SK-N-SH (cell line): ENCODE results near the gene SDHAF4. TPM values are rescaled to one million over a fixed set of nuclear protein-coding genes. Genes with fewer than 3 reads are reported as not detected.

Experiments used
- CTCF ChIA-PET: fragments of 300-600, 350-600 bp; formaldehyde crosslinking; extraction: SDS; loops from one replicate; lab custom pipeline; 2021; lab: Yijun Ruan, JAX
- POLR2A ChIA-PET: fragments of 350-600 bp; sonication (Branson Sonifier 250); formaldehyde crosslinking; extraction: SDS; loops from one replicate; lab custom pipeline; 2020; ENCODE audit warnings: antibody characterized with exemption, inconsistent platforms; lab: Yijun Ruan, JAX
- DNase-seq: peaks from one replicate; pipeline ENCODE4 v3.0.0; 2012
- H2AFZ ChIP-seq: fragments of 200-600 bp; sonication (generic); 2 replicates; pipeline ENCODE4 v1.8.1; 2016; ENCODE audit warnings: antibody characterized with exemption, mild to moderate bottlenecking, low read depth
- H3F3A ChIP-seq: fragments of 200-600 bp; sonication (generic); replicated peaks from 2 replicates; pipeline ENCODE3; 2016; ENCODE audit warnings: antibody characterized with exemption, mild to moderate bottlenecking; ENCODE audit not compliant: insufficient read depth
- H3K27ac ChIP-seq, 2 experiments: fragments of 200-500 bp in 1 of 2; fragments of 200-600 bp in 1 of 2; sonication (Bioruptor generic) in 1 of 2; sonication (generic), shearing (Covaris generic) in 1 of 2; 2 replicates each; pipeline versions ENCODE4 v1.5.1 to v1.6.1; 2014 to 2016; ENCODE audit warnings: low read depth in 2 of 2, inconsistent platforms in 1 of 2, low read length in 1 of 2, mild to moderate bottlenecking in 1 of 2, mixed read lengths in 1 of 2
- H3K27me3 ChIP-seq: fragments of 200-600 bp; sonication (generic), shearing (Covaris generic); 2 replicates; pipeline ENCODE4 v1.6.1; 2016; ENCODE audit warnings: mixed run types; ENCODE audit not compliant: insufficient read depth
- H3K36me3 ChIP-seq, 2 experiments: fragments of 200-500 bp in 1 of 2; fragments of 200-600 bp in 1 of 2; sonication (Bioruptor generic) in 1 of 2; sonication (generic) in 1 of 2; replicated peaks in 1 of 2; 2 replicates each; pipeline versions ENCODE3 to v1.5.1; 2014 to 2016; ENCODE audit warnings: low read length in 1 of 2, mild to moderate bottlenecking in 1 of 2; ENCODE audit not compliant: insufficient read depth in 2 of 2, control insufficient read depth in 1 of 2
- H3K4me1 ChIP-seq, 2 experiments: fragments of 200-500 bp in 1 of 2; fragments of 200-600 bp in 1 of 2; sonication (Bioruptor generic) in 1 of 2; sonication (generic), shearing (Covaris generic) in 1 of 2; 2 replicates each; pipeline versions ENCODE4 v1.5.1 to v1.6.1; 2014 to 2016; ENCODE audit warnings: low read depth in 1 of 2, low read length in 1 of 2, mixed run types in 1 of 2; ENCODE audit not compliant: insufficient read depth in 2 of 2, control insufficient read depth in 1 of 2
- H3K4me2 ChIP-seq: fragments of 200-600 bp; sonication (generic), shearing (Covaris generic); 2 replicates; pipeline ENCODE4 v1.6.1; 2017; ENCODE audit warnings: mixed run types
- H3K4me3 ChIP-seq, 2 experiments: fragments of 200-500 bp in 1 of 2; fragments of 200-600 bp in 1 of 2; sonication (Bioruptor generic) in 1 of 2; sonication (generic), shearing (Covaris generic) in 1 of 2; 2 replicates each; pipeline versions ENCODE4 v1.5.1 to v1.8.1; 2014 to 2016; ENCODE audit warnings: low read depth in 2 of 2, inconsistent platforms in 1 of 2, low read length in 1 of 2, mild to moderate bottlenecking in 1 of 2, mixed read lengths in 1 of 2, moderate library complexity in 1 of 2
- H3K79me2 ChIP-seq: fragments of 200-600 bp; sonication (generic); 2 replicates; pipeline ENCODE4 v1.8.1; 2017; ENCODE audit warnings: mild to moderate bottlenecking; ENCODE audit not compliant: insufficient read depth
- H3K9ac ChIP-seq: fragments of 200-600 bp; sonication (generic); 2 replicates; pipeline ENCODE4 v1.6.1; 2017; ENCODE audit warnings: mixed run types
- H3K9me2 ChIP-seq: fragments of 200-600 bp; sonication (generic); 2 replicates; pipeline ENCODE4 v1.6.1; 2017; ENCODE audit warnings: mixed run types
- H3K9me3 ChIP-seq: fragments of 200-600 bp; sonication (generic); 2 replicates; pipeline ENCODE4 v1.6.1; 2017; ENCODE audit warnings: mixed run types, mild to moderate bottlenecking, moderate library complexity
- H4K20me1 ChIP-seq: fragments of 200-600 bp; sonication (generic); 2 replicates; pipeline ENCODE4 v1.6.1; 2017; ENCODE audit warnings: mild to moderate bottlenecking, mixed run types; ENCODE audit not compliant: insufficient read depth
- ELF1 ChIP-seq: IDR thresholded peaks from 2 replicates; pipeline ENCODE4 v1.4.0; 2012
- EP300 ChIP-seq, 2 experiments: IDR thresholded peaks; 2 replicates each; pipeline versions ENCODE4 v1.4.0 to v1.6.1; 2012; ENCODE audit warnings: borderline replicate concordance in 1 of 2, low read depth in 1 of 2, low read length in 1 of 2
- FOSL2 ChIP-seq: IDR thresholded peaks from 2 replicates; pipeline ENCODE4 v1.4.0; 2012; ENCODE audit warnings: low read depth, mild to moderate bottlenecking, moderate library complexity, borderline replicate concordance
- FOXJ3 ChIP-seq: sonication (generic); formaldehyde crosslinking; IDR thresholded peaks from 2 replicates; pipeline ENCODE4 v1.5.1; 2020; ENCODE audit warnings: mild to moderate bottlenecking, missing genetic modification reagents
- FOXM1 ChIP-seq: IDR thresholded peaks from 2 replicates; pipeline ENCODE4 v1.4.0; 2012; ENCODE audit warnings: low read depth, mild to moderate bottlenecking
- GABPA ChIP-seq: IDR thresholded peaks from 2 replicates; pipeline ENCODE4 v1.4.0; 2012; ENCODE audit warnings: low read depth, mild to moderate bottlenecking
- GATA2 ChIP-seq: sonication (generic); formaldehyde crosslinking; IDR thresholded peaks from 2 replicates; pipeline ENCODE4 v1.5.0; 2020; ENCODE audit warnings: mild to moderate bottlenecking, missing genetic modification reagents
- IRF3 ChIP-seq: fragments of 150-350 bp; IDR thresholded peaks from 2 replicates; pipeline ENCODE4 v1.6.1; 2016; ENCODE audit warnings: mild to moderate bottlenecking, low read depth, low read length
- NFIC ChIP-seq: IDR thresholded peaks from 2 replicates; pipeline ENCODE4 v1.4.0; 2012; ENCODE audit warnings: borderline replicate concordance
- NRF1 ChIP-seq: IDR thresholded peaks from 2 replicates; pipeline ENCODE4 v1.6.1; 2012; ENCODE audit warnings: low read depth, mild to moderate bottlenecking, low read length
- RAD21 ChIP-seq: IDR thresholded peaks from 2 replicates; pipeline ENCODE4 v1.6.1; 2012; ENCODE audit warnings: mild to moderate bottlenecking, low read length
- RFX5 ChIP-seq: IDR thresholded peaks from 2 replicates; pipeline ENCODE4 v1.6.1; 2012; ENCODE audit warnings: mild to moderate bottlenecking, improper control_type of control experiment, low read length
- SMC3 ChIP-seq: IDR thresholded peaks from 2 replicates; pipeline ENCODE4 v1.6.1; 2012; ENCODE audit warnings: low read depth, low read length, improper control_type of control experiment
- TCF12 ChIP-seq: IDR thresholded peaks from 2 replicates; pipeline ENCODE4 v1.4.0; 2012
- TEAD4 ChIP-seq: IDR thresholded peaks from 2 replicates; pipeline ENCODE4 v1.4.0; 2012; ENCODE audit warnings: mild to moderate bottlenecking, borderline replicate concordance; ENCODE audit not compliant: insufficient read depth
- USF2 ChIP-seq: fragments of 150-350 bp; IDR thresholded peaks from 2 replicates; pipeline ENCODE4 v1.6.1; 2017; ENCODE audit warnings: antibody characterized with exemption, low read length, low read depth, borderline replicate concordance
- WGBS: methylation state at CpG from one replicate; pipeline ENCODE4 v1.1.6; 2017; ENCODE audit warnings: low lambda C conversion rate; 5-methylcytosine and 5-hydroxymethylcytosine counted together
- polyA plus RNA-seq, 3 experiments: library from polyadenylated mRNA; depleted of rRNA; stranded (reverse); fragments of >200 nt; gene quantifications; 2 replicates each; pipeline ENCODE4 v1.2.3, GENCODE V29; 2012
- TF ChIP-seq, protein P1 (sequence below): IDR thresholded peaks from 2 replicates; pipeline ENCODE4 v1.6.1; 2012; ENCODE audit warnings: mild to moderate bottlenecking, low read depth, low read length, moderate library complexity

SDHAF4 gene
- polyA plus RNA-seq, 1 of the 3 experiments (the other 2 are of a cell fraction) = 8.6 TPM

DNA sequence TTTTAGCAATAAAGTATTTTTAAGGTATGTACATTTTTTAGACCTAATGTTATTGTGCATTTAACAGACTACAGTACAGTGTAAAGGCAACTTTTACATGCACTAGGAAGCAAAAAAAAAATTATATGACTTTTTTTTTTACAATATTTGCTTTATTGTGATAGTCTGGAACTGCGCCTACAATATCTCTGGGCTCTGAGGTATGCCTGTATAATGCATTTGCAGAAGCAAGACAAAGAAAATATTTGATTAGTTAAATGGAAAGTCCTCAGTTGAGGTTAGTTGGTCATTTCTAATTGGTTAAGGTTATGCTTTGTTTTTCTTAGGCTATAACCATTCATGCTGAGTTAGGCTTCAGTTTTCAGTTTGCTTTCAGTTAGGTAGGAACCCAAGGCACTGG is 54.0 kb downstream of the SDHAF4 start:
- TF ChIP-seq TCF12 (no peak), GABPA (no peak), RAD21 (no peak), ELF1 (no peak), FOSL2 (no peak), IRF3 (no peak), FOXJ3 (CRISPR knock-in tag) (no peak), GATA2 (CRISPR knock-in tag) (no peak), TEAD4 (no peak), NRF1 (no peak)
- TF ChIP-seq, protein P1, sequence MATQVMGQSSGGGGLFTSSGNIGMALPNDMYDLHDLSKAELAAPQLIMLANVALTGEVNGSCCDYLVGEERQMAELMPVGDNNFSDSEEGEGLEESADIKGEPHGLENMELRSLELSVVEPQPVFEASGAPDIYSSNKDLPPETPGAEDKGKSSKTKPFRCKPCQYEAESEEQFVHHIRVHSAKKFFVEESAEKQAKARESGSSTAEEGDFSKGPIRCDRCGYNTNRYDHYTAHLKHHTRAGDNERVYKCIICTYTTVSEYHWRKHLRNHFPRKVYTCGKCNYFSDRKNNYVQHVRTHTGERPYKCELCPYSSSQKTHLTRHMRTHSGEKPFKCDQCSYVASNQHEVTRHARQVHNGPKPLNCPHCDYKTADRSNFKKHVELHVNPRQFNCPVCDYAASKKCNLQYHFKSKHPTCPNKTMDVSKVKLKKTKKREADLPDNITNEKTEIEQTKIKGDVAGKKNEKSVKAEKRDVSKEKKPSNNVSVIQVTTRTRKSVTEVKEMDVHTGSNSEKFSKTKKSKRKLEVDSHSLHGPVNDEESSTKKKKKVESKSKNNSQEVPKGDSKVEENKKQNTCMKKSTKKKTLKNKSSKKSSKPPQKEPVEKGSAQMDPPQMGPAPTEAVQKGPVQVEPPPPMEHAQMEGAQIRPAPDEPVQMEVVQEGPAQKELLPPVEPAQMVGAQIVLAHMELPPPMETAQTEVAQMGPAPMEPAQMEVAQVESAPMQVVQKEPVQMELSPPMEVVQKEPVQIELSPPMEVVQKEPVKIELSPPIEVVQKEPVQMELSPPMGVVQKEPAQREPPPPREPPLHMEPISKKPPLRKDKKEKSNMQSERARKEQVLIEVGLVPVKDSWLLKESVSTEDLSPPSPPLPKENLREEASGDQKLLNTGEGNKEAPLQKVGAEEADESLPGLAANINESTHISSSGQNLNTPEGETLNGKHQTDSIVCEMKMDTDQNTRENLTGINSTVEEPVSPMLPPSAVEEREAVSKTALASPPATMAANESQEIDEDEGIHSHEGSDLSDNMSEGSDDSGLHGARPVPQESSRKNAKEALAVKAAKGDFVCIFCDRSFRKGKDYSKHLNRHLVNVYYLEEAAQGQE = no peak
- 55% methylated on average over 1 of the region's 1 CpG for WGBS
- H2AFZ ChIP-seq = no peak overlapping the region
- H3F3A ChIP-seq = no peaks in the 10 kb centered on the region
- no peak overlapping the region for H3K27ac ChIP-seq
- H3K4me1 ChIP-seq = no peaks in the 10 kb centered on the region
- no peak overlapping the region for H3K4me2 ChIP-seq
- no peaks in the 10 kb centered on the region for H4K20me1 ChIP-seq
- H3K36me3 ChIP-seq = no peaks in the 10 kb centered on the region
- H3K9ac ChIP-seq = no peak overlapping the region
- CTCF ChIA-PET = no interaction called here
- no peaks in the 10 kb centered on the region for H3K9me3 ChIP-seq
- POLR2A ChIA-PET = no interaction called here
- no peak overlapping the region for H3K4me3 ChIP-seq
- H3K79me2 ChIP-seq = no peaks in the 10 kb centered on the region
- H3K9me2 ChIP-seq = no peaks in the 10 kb centered on the region
- no peak for DNase-seq
- no peaks in the 10 kb centered on the region for H3K27me3 ChIP-seq

DNA sequence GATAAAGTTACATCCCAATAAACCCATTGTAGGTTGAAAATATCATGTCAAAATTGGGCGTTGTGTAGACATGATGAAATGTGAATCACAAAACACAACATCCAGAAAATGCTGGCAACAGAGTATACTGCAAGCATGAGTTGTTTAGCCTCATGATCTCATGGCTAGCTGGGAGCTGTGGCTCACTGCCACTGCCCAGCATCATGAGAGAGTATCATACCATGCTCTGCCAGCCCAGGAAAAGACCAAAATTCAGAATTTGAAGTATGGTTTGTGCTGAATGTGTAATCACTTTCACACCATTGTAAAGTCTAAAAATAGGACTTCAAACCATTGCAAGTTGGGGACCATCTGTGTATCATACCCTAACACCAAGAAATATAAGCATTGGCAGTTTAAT is 55.7 kb downstream of the SDHAF4 start:
- no peak overlapping the region for H3K4me3 ChIP-seq
- H3K9me2 ChIP-seq = no peaks in the 10 kb centered on the region
- no peak overlapping the region for H2AFZ ChIP-seq
- H3K4me1 ChIP-seq = no peaks in the 10 kb centered on the region
- no peaks in the 10 kb centered on the region for H3F3A ChIP-seq
- TF ChIP-seq FOXM1 = no peak
- no peak for TF ChIP-seq FOSL2
- no peak for TF ChIP-seq FOXJ3 (CRISPR knock-in tag)
- no peak for TF ChIP-seq NFIC
- TF ChIP-seq TEAD4 = no peak
- TF ChIP-seq USF2 = no peak
- no peak for TF ChIP-seq RFX5
- TF ChIP-seq, protein P1 = no peak
- TF ChIP-seq EP300 (IDR thresholded peaks at IDR 0.05; ENCODE audit: borderline replicate concordance in 1 of 2, low read depth in 1 of 2, low read length in 1 of 2) = no peak
- no peak for TF ChIP-seq SMC3
- 11% methylated on average over 1 of the region's 1 CpG for WGBS
- no peak overlapping the region for H3K27ac ChIP-seq
- no peak overlapping the region for H3K4me2 ChIP-seq
- ChIA-PET CTCF (no interaction called here), POLR2A (no interaction called here)
- no peaks in the 10 kb centered on the region for H4K20me1 ChIP-seq
- no peaks in the 10 kb centered on the region for H3K27me3 ChIP-seq
- no peaks in the 10 kb centered on the region for H3K36me3 ChIP-seq
- no peaks in the 10 kb centered on the region for H3K9me3 ChIP-seq
- no peak overlapping the region for H3K9ac ChIP-seq
- no peaks in the 10 kb centered on the region for H3K79me2 ChIP-seq
- DNase-seq = no peak
